NCI-H2107 (cell line): ENCODE results near the gene C6orf62.
"Not testable (repeated sequence)": the region's sequence is repeated elsewhere in the genome, so short reads cannot be mapped to it uniquely, and the experiment has no call there.

Experiments
- DNase-seq: peaks from one replicate; lab custom pipeline; 2025; lab: John Stamatoyannopoulos, UW

Gene C6orf62

DNA sequence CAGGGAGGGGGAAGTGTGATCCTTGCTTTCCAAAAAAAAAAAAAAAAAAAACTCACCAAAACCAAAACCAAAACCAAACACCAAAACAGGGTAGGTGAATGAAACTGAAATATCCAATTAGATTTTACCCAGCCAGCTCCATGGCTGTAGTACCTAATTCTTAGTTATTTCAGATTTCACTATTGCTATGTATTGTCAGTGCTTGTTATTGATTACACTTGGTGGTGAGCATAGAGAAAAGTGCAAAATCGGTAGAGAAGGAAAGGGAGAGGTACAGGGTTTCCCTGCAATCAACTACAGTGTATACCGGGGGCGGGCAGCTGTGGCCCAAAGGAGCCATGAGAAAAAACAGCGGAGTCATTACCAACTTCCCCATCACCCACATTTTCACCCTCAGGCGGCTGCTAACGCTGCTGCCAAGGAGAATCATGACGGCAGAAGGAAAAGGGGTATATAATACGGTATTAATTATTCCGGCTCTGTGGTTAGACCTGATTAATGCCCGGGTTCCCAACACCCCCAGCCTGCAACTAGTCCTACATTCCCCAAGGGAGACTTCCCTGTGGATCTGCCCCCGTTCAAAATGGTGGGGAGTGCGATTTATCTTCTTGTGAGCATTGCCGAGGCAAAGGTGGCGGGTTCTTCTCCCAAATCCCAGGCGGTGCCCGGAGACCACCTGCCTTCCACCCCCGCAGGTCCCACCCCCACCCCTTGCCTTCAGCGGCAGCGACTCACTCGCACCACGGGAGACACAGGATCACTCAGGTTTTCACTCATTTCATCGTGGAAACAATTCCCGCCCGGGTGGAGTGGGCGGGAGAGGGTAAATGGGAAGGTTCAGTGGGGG lies at the start of gene C6orf62:
Gene C6orf62 (minus strand): TSS at position 30 of the 847 bp plus-strand sequence. CDS start 486 bp downstream, outside the sequence.
- no peak for DNase-seq

DNA sequence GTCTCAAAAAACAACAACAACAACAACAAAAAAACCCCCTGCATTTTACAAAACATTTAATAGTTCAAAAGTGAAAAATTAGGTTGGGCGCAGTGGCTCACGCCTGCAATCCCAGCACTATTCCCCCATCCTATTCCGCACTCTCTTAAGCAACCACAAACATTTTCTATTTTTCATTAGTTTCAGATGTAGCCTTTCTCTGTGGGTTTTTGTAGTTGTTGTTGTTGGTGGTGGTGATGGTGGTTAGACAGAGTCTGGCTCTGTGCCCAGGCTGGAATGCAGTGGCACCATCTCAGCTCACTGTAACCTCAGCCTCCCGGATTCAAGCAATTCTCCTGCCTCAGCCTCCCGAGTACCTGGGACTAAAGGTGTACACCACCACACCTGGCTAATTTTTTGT lies 49.4 kb upstream of the C6orf62 start:
- no peak for DNase-seq

DNA sequence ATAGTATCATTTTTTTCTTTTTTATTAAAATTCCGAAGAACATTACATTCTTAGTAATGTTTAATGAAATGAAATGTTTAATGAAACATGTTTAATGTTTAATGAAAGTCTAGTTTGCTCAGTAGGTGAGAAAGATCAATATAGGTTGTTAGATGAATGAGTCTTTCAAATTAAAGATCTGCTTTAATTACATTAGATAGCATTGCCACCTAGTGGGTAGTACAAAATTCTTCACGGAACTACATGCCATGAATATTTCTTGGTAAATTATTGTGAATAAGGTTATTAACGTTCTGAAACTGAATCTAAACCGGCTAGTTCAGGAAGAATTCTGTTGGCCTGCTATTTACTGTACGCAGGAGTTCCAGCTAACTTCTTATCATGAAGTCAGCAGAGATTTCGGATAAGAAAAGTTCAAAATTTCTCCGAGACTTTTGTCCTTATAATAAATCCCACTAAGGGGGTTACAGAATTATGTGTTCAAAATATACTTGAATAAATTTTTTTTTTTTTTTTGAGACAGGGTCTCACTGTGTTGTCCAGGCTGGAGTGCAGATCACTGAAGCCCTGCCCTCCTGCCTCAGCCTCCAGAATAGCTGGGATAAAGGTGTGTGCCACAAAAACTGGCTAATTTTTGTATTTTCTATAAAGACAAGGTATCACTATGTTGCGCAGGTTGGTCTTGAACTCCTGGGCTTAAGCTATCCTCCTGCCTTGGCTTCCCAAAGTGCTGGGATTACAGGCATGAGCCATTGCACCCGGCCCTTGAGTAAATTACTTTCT lies 47.9 kb upstream of the C6orf62 start:
- DNase-seq: no peak

DNA sequence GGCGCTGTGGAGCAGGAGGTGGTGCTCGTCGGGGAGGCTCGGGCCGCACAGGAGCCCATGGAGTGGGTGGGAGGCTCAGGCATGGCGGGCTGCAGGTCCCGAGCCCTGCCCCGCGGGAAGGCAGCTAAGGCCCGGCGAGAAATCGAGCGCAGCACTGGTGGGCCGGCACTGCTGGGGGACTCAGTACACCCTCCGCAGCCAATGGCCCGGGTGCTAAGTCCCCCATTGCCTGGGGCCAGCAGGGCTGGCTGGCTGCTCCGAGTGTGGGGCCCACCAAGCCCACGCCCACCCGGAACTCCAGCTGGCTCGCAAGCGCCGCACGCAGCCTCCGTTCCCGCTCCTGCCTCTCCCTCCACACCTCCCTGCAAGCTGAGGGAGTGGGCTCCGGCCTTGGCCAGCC lies 47.0 kb upstream of the C6orf62 start:
- not testable (repeated sequence) for DNase-seq

DNA sequence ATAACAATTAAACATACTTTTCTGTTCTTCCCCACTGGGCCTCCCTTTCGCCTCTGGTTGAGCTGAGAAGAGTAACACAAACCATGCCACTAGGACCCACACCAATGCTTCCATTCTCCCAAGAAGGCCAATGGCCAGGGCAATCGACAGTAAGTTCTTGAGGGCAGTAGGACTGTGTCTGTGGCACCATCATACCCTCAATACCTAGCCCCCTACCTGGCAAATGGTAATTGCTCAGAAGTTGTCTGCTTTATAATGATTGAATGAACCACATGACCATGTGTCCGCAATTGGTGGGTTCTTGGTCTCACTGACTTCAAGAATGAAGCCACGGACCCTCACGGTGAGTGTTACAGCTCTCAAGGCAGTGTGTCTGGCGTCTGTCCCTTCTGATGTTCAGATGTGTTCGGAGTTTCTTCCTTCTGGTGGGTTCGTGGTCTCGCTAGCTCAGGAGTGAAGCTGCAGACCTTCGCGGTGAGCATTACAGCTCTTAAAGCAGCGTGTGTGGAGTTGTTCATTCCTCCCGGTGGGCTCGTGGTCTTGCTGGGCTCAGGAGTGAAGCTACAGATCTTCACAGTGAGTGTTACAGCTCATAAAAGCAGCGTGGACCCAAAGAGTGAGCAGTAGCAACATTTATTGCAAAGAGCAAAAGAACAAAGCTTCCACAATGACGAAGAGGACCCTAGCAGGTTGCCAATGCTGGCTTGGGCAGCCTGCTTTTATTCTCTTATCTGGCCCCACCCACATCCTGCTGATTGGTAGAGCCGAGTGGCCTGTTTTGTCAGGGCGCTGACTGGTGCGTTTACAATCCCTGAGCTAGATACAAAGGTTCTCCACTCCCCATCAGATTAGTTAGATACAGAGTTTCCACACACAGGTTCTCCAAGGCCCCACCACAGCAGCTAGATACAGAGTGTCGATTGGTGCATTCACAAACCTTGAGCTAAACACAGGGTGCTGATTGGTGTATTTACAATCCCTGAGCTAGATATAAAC lies 46.2 kb upstream of the C6orf62 start:
- not testable (repeated sequence) for DNase-seq

DNA sequence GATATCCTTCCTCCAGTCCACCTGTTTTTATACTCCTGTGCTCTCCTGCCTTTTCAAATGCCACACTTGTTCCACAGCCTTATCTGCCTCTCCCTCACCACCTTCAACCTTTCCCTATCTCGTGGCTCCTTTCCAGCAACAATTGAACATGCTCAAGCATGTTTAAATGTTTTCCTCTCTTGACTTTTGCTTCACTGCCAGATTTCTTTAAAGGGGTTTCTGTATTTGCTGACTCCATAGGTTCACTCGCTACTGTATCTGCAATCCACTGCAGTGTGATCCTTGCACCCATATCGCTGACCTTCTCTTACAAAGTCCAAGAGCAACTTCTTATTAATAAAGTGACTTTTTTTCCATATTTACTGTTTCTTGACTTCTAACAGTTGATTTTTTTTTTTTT lies 44.6 kb upstream of the C6orf62 start:
- no peak for DNase-seq

DNA sequence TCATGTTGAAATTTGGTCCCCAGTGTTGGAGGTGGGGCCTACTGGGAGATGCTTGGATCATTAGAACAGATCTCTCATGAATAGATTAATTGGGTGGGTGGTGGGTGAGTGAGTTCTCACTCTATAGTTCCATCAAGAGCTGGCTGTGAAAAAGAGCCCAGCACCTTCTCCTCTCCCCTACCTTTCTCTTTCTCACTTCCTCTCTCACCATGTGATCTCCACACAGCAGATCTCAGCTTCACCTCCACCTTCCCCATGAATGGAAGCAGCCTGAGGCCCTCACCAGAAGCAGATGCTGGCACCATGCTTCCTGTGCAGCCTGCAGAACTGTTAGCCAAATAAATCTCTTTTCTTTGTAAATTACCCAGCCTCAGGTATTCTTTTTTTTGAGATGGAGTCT lies 42.9 kb upstream of the C6orf62 start:
- no peak for DNase-seq

DNA sequence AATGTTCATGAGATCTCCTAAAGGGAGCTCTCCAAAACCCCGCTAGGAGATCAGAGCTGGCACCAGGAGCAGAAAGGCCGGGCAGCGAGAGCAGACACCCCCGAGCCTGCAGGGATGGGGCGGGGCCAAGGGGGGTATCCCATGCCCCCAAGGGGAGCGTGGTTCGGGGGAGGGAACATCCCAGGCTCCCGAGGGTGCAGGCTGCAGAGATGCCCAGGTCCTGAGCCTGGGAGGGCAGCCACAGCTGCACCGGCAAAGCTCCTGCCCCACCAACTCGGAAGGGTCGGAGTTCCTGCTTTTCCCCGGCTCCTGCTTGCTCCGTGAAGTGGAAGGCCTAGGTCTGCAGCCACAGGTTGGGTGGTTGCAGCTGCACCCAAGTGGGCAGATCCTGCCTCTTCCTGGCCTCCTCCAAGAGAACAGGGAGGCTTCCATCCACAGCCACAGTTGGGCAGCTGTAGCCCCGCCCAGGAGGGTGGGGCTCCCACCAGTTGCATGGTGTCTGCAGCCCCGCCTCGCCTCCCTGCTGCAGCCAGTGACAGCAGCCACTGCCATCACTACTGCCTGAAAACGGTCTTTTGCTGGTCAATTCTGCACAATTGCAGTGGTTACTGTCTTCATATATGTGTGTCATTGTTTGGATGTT lies 42.4 kb upstream of the C6orf62 start:
- no peak for DNase-seq

DNA sequence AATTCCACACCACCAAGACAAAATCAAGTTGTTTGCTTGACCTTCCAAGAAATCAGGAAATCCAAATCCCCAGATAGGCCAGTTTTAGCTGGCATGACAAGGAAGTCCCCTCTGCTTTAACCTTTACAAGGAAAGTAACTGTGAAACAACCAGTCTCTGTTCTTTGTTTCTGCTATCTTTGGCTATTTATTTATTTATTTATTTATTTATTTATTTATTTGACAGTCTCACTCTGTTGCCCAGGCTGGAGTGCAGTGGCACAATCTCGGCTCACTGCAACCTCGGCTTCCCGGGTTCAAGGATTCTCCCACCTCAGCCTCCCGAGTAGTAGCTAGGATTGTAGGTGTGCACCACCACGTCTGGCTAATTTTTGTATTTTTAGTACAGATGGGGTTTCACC lies 41.3 kb upstream of the C6orf62 start:
- DNase-seq: no peak

DNA sequence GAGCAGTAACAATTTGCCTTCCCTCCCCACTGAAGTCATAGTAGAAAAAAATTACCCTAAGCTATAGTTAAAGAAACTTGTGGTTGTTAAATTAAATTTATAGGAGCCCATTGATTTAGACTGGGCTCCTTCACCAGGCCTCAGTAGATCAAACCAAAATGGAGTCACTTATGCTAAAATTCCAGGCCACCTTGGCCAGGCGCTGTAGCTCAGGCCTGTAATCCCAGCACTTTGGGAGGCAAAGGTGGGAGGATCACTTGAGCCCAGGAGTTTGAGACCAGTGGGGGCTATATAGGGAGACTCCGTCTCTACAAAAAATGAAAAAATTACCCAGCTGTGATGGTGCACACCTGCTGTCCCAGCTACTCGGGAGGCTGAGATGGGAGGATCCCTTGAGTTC lies 40.8 kb upstream of the C6orf62 start:
- DNase-seq: no peak

DNA sequence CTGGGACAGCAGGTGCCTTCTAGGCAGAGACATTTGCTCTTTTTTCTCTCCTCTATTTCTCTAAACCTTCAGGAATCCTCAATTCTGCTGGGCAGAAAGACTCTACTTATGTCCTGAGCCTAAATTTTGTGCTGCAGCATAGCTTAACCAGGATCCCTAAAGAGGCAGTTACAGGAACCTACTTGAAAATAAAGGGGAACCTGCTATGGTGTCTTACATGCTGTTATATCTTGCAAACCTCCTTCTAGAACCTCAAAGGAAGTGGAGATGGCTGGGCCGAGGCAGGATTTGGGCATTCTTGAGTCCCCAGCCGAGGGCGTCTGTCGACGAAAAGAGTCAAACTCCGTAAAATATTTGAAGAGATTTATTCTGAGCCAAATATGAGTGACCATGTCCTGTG lies 38.7 kb upstream of the C6orf62 start:
- no peak for DNase-seq

DNA sequence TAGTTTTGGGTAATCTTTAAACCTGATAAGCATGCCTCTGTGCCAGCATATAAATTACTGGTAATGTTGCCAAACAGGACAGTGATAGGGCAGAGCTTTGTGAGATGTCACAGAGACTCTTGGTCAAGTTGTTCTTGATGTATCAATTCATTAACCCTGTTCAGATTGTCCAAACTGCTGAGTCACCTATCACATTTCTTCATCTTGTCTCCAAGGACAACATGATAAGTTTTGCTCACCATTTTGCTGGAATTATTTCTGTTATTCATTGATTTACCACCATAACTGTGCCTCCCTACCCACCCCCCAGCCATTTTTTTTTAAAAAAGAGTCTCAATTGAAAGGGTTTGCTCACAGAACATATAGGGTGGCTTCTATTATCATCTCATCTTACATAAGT lies 36.3 kb upstream of the C6orf62 start:
- no peak for DNase-seq

DNA sequence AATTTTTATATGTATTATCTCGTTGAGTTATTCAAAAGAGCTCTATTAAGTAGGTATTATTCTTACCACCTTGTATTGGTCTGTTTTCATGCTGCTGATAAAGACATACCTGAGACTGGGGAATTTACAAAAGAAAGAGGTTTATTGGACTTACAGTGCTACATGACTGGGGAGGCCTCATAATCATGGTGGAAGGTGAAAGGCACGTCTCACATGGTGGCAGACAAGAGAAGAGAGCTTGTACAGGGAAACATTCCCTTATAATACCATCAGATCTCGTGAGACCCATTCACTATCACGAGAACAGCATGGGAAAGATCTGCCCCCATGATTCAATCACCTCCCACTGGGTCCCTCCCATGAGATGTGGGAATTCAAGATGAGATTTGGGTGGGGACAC lies 35.4 kb upstream of the C6orf62 start:
- not testable (repeated sequence) for DNase-seq

DNA sequence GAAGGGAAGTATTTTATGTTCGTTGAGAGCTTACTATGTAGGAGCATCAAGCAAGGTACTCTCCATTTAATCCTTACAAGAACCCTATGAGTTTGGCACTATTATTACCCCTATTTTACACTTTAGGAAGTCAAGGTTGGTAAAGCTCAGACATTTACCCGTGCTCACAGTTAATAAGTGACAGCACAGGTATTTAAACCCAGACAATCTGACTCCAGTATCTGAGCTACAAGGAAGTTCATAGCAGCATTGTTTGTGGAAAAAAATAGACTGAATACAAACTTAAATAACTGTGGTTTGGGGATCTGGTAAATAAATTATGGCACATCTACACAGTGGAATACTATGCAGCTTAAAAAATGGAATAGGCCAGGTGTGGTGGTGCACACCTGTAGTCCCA lies 34.6 kb upstream of the C6orf62 start:
- DNase-seq: no peak

DNA sequence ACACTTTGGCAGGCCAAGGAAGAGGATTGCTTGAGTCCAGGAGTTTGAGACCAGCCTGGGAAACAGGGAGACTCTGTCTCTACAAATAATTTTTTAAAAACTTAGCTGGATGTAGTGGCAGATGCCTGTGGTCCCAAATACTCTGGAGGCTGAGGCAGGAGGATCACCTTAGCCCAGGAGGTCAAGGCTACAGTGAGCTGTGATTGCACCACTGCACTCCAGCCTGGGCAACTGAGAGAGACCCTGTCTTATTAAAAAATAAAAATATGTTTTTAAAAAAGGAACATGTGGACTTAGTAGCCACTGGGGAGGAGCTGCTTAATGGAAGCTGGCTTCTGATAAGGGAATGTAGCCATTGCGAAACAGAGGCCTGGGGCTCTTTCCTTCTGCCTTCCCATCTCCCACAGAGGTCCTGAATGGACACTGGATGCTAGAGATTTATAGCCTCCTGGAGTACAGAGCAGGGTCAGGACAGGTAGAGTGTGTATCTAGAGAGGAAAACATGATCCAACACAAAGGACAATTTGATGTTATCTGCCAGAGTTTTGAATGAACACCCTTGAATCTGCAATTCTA lies 34.1 kb upstream of the C6orf62 start:
- no peak for DNase-seq

DNA sequence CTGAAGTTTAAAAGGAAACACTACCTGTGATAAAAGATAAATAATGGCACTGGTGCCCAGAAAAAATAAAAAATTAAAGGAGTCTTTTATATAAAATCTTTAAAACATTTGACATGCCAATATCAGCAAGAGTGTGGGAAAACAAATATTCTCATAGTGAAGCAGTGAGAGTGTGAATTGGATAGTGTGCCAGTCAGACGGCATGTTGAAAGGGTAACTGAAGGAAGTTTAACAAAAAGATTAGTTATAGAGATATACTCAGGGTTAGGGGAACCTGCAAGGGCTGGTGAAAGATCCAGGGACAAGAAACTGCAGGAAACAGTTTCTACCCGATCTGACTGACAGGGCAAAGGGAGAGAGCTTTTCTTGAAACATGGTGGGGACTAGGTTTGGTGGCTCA lies 33.5 kb upstream of the C6orf62 start:
- no peak for DNase-seq

DNA sequence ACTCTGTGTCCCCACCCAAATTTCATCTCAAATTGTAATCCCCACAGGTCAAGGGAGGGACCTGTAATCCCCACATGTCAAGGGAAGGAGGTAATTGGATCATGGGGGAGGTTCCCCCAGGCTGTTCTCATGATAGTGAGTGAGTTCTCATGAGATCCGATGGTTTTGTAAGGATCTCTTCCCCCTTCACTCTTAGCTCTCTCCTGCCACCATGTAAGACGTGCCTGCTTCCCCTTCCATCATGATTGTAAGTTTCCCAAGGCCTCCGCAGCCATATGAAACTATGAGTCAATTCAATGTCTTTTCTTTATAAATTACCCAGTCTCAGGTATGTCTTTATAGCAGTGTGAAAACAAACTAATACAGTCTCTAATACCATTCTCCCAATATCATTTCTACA lies 31.9 kb upstream of the C6orf62 start:
- not testable (repeated sequence) for DNase-seq

DNA sequence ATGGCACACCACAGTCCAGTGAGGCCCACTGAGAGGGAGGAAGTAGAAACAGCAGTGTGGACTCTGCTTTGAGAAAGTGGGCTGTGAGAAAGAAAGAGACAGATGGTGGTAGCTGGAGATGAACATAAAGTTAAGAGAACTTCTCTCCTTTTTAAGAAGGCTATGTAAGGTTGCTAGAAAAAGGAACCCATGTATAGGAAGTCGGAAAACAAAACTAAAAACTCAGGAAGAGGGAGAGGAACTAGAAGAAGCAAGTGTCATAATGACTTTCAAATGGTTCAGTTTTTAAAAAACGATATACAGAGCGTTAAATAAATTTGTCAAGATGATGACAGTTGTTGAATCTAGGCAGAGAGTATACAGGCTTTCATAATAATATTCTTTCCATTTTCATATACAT lies 30.3 kb upstream of the C6orf62 start:
- DNase-seq: no peak

DNA sequence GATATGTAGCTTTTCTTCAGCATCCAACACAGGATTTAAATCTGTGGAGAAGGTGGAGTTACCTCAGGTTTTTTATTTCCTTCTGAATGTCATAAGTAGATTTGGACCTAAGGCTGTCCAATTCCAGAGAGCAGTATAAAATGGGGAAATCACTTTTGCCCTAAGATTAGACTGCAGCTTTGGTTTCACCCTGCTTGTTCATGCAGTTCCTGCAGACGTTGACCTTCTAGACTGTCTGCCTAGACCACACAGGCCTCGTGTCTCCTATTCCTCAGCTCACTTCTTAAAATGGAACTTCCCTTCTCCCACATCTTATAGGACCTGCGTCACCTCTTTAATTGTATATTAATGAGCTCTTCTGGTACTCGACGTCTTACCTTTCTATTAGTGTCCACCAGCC lies 26.0 kb upstream of the C6orf62 start:
- DNase-seq: no peak

DNA sequence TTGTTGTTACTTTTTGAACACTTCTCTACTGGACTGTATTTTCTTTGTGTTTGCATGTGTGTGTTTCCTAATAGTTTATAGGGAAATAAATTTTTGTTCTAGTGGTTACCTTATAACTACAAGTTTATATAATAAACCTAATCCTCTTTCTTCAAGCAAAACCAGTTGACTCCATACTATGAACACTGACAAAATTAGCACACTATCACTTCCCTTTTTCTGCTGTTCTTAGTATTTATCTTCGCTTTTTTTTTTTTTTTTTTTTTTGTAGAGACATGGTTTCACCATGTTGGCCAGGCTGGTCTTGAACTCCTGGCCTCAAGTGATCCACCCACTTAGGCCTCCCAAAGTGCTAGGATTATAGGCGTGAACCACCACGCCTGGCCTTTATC lies 25.0 kb upstream of the C6orf62 start:
- DNase-seq: no peak

DNA sequence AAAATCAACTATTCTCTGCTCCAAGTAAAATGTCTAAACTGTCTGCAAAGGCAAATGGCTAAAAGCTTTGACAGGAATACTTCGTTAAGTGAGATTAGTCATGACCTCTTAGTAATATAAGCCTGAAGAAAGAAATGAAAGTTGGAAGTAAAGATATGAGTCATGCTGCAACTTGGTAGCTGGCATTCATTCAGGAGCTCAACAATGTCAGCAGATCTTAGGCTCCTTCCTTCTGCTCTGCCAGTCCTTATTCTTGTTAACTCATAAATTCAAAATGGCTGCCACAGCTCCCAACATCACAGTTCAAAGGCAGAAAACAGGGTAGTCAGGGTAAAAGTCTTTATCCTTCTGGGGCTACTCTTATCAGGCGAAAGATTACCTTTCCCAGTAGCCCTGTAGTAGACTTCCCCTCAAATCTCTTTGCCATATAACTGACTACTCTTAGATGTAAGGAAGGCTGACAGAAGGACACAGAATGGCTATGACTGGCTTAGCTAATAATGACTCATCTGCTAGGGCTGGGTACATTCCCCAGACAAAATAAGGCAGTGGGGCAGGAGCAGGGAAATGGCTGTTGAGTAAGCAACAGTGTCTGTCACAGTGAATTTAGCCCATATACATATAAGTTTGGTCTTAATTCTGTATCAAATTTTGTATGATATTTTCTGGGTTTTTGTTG lies 24.4 kb upstream of the C6orf62 start:
- DNase-seq: no peak
